Anterior cingulate cortex (tissue), 58 donors: ENCODE data around the gene ARHGAP45.

Experiments used
- DNase-seq, 58 donors: peaks; one replicate each; lab custom pipeline; 2025; lab: John Stamatoyannopoulos, UW

The ARHGAP45 gene

DNA sequence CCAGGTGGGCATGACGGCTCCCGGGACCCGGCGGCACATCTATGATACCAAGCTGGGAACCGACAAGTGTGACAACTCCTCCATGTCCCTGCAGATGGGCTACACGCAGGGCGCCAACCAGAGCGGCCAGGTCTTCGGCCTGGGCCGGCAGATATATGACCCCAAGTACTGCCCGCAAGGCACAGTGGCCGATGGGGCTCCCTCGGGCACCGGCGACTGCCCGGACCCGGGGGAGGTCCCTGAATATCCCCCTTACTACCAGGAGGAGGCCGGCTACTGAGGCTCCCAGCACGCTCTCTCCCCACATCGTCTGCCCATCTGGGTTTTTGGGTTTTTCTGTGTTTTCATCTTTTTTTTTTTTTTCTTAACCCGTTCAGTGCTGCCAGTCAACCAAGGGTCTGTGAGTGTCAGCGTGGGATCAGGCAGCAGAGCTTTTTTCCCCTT, 29.3 kb upstream of the ARHGAP45 start:
- no peak for DNase-seq

DNA sequence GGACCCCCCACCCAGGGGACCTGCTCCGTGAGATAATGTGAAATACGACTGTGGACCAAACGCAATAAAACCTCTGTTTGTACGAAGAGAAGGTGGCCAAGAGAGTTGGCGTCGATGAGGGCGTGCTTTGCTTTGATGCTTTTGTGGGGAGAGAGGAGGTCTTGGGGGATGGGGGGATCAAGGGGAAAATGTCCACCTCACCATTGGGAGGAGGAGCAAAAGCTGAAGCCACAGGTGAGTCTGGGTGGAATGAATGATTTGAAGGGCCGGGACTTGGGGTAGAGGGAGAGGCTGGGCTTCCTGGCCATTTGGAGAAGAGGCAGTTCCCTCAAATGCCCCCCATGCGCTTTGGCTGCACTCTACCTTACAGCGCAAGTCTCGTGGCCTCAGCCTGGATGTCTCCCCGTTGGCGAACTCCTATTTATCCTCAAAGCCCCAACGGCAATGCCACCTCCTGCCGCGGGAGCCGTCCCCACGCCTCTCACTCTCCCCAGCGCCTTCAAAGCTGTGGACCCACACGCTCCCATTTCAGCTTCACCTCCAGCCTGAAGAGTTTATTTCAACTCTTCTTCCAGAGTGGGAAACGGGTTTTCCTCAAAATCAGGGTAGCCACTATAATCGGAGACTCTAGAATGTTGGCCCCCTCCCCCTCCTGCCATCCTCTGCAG, 27.9 kb upstream of the ARHGAP45 start:
- no peak for DNase-seq

DNA sequence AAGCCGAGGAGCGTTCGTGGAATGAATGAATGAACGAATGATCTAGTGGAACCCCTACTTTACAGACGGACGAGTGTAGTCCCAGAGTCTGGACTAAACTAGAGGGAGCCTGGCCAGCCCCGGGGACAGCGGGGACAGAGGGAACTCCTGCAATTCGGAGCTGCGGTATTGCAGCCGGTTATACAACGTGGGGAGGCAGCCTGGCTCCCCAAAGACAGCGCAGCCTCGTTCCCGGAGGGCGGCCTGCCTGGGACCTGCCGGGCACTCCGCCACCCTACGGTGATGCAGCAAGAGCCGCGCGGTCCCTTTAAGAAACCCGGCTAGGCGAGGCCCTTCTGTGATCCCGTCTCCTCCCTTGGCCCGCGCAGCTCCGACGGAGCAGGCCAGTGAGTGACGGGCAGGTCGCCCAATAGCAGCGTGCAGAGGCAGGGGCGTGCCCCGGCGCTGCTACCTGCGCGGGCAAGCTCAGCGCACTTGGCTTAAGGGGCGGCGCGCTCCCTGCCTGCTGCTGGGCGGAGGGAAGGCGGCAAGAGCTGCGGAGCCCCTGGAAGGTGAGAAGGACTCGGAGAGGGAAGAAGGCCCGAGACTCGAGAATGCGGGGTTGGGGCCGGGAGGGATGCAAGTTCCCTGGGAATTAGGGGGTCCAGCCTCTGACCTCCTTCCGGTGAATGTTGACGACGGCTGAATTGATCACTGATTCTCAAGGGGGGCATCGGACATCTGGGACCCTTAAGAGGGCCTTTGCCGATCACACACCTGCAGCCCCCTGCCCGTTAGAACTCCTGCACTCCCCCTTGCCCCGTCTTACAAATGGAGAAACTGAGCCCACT, 27.1 kb upstream of the ARHGAP45 start, which contains the start of gene ABCA7:
ABCA7 (plus strand) TSS at position 462 of the 830 bp plus-strand sequence. CDS start 1,255 bp downstream, outside the sequence.
- DNase-seq, result peak; percentile 32 to 97 (median 91)

DNA sequence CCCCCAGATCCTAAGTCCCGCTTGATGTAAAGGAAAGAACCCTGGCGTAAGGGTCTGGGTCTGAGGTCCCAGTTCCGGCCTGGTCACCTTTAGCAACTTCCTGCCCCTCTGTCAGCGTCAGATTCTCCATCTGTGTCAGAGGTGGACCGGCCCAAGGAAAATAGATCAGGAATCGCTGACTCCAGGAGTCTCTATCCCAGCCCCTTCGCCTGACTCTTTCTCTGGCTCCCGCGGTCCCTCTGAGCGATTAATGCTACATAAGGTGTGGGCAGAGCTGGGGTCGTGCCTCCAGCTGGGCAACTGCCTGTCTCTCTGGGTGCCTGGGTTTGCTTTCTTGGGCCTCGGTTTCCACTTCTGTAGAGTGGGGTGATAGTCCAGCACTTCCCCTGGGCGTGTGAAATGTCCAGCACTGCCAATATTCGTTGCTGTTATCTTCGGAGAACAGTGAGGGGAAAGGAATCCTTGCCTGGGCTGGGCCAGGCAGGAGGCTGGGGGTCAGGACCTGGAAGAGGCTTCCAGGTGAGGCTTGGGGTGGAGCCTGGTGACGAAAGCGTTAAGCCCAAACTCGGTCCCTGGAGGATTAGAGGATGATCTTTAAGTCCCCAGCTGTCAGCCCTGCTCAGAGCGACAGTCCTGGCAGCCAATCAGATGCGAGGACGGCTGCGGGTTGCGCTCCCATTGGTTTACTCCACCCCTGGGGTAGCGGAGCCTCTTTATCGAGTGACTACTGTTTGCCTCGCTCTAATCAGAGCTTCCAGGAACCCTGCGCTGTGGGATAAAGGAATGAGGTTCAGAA, 26.3 kb upstream of the ARHGAP45 start:
- DNase-seq, result peak; percentile 16 to 94 (median 81)

DNA sequence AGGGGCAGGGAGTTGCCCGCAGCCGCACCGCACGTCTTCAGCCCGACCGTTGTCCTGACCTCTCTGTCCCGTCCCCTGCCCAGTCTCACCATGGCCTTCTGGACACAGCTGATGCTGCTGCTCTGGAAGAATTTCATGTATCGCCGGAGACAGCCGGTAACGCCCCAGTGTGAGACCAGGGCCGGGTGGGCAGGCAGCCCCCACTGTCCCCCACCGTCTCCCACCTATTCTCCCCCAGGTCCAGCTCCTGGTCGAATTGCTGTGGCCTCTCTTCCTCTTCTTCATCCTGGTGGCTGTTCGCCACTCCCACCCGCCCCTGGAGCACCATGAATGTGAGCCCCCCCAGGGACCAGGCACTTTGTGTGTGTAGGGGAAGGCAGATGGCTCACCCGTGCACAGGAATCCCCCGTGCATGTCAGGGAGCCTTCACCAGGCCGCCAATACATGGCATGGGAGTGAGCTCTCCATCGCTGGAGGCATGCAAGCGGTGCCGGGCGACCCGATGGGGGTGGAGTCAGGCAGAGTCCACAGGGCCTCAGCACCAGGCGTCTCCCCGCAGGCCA, 25.6 kb upstream of the ARHGAP45 start:
- DNase-seq, result no peak

DNA sequence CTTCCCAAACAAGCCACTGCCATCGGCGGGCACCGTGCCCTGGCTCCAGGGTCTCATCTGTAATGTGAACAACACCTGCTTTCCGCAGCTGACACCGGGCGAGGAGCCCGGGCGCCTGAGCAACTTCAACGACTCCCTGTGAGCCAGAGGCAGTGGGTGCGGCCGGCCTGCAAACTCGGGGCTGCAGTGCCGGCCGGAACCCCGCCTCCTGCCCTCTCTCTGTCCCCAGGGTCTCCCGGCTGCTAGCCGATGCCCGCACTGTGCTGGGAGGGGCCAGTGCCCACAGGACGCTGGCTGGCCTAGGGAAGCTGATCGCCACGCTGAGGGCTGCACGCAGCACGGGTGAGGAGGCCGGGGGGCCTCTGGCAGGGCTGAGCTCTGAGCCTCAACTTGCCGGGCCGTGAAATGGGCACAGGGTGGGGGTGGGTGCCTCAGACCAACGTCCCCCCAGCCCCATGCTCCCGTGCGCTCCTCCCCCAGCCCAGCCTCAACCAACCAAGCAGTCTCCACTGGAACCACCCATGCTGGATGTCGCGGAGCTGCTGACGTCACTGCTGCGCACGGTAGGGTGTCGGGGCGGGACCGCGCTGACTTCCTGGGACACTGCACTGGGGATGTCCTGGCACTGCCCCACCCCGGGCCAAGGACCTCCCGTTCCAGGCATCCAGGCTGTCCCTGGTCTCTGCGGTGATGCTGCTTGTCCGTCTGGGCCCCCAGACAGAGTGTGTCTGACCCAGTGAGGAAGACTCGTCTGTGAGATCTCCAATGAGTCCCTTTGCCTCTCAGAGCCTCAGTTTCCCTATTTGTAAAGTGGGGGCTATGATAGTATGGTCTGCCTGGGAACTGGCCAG, 24.9 kb upstream of the ARHGAP45 start:
- DNase-seq, result no peak

DNA sequence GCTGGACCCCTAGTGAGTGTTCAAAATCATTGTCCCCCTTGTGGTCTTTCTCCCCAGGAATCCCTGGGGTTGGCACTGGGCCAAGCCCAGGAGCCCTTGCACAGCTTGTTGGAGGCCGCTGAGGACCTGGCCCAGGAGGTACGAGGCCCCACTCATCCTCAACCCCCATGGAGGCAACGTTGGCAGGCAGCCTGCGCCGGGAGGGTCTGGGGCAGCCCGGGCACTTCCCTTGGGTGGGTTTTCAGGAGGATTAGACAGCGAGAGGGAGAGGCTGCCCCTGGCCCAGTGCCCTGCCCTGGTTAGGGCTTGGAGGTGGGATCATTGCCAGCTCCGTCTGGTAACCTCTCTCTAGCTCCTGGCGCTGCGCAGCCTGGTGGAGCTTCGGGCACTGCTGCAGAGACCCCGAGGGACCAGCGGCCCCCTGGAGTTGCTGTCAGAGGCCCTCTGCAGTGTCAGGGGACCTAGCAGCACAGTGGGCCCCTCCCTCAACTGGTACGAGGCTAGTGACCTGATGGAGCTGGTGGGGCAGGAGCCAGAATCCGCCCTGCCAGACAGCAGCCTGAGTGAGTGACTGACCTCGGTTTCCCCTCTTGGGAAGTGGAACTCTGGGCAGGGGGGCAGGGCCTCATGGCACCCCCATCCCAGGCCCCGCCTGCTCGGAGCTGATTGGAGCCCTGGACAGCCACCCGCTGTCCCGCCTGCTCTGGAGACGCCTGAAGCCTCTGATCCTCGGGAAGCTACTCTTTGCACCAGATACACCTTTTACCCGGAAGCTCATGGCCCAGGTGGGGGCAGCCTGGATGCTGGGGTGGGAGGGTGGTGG, 24.1 kb upstream of the ARHGAP45 start:
- no peak for DNase-seq

DNA sequence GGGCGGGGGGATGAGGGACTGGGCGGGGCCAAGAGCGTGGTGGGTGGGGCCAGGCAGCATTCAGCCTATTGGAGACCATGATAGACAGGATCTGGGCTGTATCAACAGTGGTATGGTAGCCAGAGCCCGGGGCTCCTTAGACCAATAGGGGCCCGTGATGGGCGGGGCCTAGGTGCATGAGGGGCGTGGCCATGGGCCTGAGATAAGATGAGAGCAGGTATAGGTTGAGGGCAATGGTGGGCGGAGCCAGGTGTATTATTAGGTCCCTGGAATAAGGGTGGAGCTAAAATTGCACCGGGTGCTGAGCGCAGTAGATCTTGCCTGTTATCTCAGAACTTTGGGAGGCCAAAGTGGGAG, 21.7 kb upstream of the ARHGAP45 start:
- no peak for DNase-seq

DNA sequence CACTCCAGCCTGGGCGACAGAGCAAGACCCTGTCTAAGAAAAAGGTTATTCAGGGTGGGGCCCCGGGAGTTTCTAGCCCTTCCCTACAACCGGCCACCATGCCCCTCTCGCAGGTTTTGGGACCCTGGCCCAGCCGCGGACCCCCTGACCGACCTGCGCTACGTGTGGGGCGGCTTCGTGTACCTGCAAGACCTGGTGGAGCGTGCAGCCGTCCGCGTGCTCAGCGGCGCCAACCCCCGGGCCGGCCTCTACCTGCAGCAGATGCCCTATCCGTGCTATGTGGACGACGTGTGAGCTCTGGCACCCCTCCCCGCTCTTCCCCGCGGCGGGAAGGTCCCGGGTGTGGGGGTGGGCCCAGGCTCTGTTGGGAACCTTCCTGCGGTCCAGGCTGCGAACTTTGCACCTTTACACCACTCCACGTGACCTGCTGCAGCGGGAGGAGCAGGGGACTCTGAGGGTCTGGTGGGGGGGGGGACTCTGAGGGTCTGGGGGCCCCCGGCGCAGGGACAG, 20.8 kb upstream of the ARHGAP45 start:
- no peak for DNase-seq

DNA sequence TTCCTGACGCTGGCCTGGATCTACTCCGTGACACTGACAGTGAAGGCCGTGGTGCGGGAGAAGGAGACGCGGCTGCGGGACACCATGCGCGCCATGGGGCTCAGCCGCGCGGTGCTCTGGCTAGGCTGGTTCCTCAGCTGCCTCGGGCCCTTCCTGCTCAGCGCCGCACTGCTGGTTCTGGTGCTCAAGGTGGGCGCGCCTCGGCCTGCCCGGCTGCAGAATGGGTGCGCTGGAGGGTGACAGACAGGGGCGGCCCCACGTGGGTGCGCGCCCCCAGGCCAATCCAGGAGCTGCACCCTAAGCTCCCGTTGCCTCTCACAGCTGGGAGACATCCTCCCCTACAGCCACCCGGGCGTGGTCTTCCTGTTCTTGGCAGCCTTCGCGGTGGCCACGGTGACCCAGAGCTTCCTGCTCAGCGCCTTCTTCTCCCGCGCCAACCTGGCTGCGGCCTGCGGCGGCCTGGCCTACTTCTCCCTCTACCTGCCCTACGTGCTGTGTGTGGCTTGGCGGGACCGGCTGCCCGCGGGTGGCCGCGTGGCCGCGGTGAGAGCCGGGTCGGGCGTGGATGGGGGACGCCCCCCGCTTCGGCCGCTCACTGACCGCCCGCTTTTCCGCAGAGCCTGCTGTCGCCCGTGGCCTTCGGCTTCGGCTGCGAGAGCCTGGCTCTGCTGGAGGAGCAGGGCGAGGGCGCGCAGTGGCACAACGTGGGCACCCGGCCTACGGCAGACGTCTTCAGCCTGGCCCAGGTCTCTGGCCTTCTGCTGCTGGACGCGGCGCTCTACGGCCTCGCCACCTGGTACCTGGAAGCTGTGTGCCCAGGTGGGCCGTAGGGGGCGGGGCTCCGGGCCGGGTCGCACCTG, 19.9 kb upstream of the ARHGAP45 start:
- no peak for DNase-seq

DNA sequence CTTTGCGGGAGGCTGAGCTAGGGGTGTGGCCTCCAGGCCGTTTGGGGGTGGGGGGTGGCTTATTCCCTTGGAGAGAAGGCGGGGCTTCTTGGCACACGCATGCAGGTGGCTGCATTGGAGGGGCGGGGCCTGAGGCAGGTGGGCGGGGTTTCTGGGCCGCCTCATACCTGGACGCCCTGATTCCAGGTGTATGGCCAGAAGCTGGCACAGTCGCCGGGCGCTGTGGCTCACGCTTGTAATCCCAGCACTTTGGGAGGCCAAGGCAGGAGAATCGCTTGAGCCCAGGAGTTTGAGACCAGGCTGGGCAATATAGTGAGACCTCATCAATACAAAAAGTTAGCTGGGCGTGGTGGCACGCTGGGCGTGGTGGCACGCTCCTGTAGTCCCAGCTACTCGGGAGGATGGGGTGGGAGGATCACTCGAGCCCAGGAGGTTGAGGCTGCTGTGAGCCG, 19.2 kb upstream of the ARHGAP45 start:
- DNase-seq, result no peak

DNA sequence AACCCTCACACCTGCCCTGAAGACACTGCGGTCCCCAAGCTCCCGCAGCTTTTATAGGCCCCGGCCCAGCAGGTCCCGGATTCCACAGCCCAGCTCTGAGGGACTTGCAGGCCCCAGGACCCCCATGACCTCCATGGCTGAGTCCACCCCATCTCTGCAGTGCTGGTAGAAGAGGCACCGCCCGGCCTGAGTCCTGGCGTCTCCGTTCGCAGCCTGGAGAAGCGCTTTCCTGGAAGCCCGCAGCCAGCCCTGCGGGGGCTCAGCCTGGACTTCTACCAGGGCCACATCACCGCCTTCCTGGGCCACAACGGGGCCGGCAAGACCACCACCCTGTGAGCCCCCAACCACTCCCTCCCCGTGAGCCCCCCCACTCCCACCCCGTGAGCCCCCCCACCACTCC, 17.9 kb upstream of the ARHGAP45 start:
- DNase-seq, result no peak

DNA sequence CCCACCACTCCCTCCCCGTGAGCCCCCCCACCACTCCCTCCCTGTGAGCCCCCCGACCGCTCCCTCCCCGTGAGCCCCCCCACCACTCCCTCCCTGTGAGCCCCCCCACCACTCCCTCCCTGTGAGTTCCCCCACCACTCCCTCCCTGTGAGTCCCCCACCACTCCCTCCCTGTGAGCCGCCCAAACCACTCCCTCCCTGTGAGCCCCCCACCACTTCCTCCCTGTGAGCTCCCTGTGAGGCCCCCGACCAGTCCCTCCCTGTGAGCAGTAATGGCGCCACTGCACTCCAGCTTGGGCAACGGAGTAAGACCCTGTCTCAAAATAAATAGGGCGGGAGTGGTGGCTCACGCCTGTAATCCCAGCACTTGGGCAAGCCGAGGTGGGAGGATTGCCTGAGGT, 17.2 kb upstream of the ARHGAP45 start:
- no peak for DNase-seq

DNA sequence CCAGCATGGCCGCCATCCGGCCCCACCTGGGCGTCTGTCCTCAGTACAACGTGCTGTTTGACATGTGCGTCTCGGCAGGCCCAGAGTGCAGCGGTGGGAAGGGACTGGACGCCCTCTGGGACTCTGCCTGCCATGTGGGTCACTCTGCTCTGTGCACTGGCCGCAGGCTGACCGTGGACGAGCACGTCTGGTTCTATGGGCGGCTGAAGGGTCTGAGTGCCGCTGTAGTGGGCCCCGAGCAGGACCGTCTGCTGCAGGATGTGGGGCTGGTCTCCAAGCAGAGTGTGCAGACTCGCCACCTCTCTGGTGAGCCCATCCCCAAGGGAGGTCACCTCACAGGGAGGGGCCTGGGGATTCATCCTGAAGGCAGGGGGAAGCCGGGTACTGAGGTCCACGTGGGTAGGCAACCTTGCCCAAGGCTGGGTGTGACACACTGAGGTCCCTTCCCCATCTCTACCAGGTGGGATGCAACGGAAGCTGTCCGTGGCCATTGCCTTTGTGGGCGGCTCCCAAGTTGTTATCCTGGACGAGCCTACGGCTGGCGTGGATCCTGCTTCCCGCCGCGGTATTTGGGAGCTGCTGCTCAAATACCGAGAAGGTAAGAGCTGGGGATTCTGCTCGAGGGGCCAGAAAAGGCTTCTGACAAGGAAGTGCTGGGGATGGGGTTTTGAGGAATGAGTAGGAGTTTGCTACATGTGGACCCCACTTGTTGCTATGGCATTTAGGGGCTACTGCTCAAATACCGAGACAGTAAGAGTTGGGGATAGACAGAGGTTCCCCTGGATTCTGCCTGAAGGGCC, 15.8 kb upstream of the ARHGAP45 start:
- DNase-seq, result no peak

DNA sequence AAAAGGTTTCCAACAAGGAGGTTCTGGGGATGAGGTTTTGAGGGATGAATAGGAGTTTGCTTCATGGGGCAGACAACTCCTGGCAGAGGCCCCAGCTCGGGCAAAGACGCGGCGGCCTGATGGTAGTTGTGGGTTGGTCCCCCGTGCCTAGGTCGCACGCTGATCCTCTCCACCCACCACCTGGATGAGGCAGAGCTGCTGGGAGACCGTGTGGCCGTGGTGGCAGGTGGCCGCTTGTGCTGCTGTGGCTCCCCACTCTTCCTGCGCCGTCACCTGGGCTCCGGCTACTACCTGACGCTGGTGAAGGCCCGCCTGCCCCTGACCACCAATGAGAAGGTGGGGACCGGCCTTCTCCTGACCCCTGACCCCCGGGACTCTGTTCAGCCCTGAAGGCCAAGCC, 15.2 kb upstream of the ARHGAP45 start:
- no peak for DNase-seq

DNA sequence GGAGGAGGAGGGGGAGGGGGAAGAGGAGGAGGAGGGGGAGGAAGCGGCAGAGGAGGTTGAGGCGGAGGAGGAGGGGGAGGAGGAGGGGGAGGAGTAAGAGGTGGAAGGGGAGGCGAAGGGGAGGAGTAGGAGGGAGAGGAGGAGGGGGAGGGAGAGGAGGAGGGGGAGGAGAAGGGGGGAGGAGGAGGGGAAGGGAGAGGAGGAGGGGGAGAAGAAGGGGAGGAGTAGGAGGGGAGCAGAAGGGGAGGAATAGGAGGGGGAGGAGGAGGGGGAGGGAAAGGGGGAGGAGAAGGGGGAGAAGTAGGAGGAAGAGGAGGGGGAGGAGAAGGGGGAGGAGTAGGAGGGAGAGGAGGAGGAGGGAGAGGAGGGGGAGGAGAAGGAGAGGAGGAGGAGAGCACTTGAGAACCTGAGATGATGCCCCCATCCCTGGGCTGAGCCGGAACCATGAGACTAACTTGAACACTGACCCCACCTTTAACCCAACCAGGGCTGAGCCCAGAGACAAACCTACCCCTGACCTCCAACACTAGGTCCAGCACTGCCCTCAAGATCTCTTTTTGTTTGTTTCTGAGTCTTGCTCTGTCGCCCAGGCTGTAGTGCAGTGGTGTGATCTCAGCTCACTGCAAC, 14.5 kb upstream of the ARHGAP45 start:
- DNase-seq, result no peak
